Measurements from ENCODE around the gene CDH4.
A peak's percentile ranks its signal among the peaks of the same experiment; 100 is the strongest.

CDH4 gene

DNA sequence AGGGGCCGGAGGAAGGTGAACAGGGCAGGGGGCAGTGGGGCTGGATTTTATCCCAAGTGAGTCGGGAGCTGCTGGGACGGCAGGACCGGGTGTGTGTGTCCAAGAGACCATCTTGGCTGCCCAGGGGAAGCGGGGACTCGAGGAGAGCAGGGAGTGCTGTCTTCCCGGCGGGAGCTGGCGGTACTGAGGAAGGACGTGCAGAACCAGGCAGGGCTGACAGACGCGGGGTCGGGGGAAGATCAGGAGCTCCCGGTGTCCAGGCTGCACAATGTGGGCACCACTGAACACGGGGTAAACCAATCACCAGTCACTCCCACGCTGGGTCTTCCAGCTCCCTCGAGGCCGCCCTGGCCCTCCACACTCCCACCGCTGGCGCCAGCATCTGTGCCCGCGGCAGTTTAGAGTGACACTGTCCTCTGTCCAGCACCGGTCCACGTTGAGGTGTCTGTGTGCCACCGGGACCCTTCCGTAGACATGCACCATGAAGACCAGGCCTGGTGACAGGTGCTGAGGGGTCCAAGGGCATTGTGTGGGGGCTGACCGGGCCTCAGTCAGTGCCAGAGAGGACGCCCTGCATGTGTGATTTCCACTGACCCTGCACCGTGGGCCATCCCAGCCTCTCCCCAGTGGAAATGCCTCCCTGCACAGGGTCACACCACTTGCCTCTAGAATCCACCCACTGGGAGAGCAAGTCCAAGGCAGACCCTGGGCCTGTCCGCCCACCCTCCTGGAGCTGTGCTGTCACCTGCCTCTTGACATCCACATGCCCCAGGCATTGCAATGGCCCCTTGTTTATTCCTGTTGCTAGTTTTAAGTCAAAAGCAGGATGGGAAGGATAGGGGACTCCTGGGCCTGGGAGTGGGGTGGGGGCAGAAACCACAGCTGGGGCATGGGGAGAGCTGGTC is 411.7 kb downstream of the CDH4 start:
- no peak for DNase-seq

DNA sequence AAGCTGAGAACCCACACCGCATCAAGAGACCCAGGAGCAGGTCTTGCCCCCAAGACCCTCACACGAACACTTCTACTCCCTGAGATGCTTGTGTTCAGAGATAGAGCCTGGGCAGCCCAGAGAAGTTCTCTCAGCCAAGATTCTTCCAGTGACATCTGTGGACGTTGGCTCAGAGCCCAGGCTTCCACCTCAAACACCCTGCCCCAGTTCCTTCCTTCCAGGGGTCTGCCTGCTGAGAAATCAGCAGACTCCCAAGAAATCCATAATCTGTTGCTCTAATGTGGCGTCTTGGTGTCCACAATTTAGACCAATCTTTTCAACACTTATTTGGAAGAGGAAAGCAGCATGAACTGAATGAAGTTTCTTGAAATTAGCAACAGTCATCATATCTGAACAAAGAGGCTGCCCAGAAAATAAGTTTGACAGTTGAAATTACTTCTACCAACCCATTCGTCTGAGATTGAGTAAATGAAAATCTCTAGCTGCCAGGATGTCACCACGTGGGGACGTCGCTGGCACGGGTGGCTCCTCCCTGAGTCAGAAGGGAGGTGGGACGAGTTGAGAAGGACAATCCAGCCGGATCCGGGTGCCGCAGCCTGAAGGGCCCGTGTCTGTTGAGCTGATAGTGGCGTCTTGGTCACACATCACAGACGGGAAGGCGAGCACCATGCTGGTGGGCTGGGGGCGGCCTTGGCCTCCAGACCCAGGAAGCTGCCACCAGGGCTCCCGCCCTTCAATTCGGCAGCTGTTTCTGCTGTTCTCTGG is 412.7 kb downstream of the CDH4 start:
- no peak for DNase-seq

GRCh38 chr20:61665528-61666470 is 413.7 kb downstream of the CDH4 start:
- no peak for DNase-seq

GRCh38 chr20:61666471-61666832 is 414.4 kb downstream of the CDH4 start:
- DNase-seq, result no peak

- no peak for DNase-seq
Measured at GRCh38 chr20:61667056-61667792, 415.2 kb downstream of the CDH4 start.

GRCh38 chr20:61668065-61668650 is 416.1 kb downstream of the CDH4 start:
- DNase-seq, result peak; percentile 69

DNA sequence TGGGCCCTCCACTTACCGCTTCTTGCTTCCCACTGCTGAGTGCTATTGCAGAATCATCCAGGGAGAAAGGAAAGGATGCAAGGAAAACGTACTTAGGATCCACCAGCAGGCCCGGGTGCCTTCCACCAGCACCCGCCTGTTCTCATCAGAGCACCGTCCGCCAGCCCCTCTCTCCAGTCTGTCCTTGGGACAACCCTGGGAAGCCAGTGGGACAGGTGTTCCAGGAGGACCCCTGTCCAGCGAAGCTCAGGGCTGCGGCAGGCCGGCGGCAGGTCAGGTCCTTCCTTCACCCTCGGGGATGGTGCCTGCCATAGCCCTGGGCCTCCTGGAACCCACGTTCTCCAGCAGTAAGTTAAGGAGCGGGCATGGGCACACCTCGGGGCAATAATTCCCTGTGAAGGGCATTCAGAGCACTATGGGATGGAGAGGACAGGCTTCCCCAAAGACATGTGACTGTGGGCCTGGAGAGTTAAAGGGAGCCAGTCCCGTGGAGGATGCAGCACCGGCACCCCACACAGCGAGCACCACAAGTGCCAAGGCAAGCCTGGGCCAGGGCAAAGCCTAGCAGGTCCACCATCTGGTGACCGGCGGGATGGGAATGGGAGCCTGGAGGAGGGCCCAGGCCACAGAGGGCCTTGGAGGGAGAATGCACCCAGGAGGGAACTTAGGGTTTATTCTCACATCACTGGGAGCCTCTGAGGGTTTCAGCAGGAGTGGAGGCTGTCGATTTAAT is 416.9 kb downstream of the CDH4 start:
- DNase-seq, result no peak

DNA sequence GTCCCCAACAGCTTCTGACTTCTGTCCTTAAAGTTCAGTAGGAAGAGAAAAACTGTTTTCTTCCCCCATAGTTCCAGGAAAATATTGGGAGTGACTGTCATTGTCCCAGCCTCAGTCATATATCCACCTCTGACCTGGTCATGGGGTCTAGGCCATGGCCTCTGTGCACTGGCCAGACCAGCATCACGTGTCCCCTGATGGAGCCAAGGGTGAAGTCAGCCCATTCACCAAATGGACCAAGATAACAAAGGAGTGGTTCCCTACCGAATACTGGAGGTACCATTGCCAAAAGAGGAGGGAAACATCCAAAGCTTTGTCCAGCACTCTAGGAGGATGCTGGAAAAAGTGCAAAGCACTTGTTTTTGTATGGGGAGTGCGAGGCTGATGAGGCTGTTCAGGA is 418.2 kb downstream of the CDH4 start:
- no peak for DNase-seq

DNA sequence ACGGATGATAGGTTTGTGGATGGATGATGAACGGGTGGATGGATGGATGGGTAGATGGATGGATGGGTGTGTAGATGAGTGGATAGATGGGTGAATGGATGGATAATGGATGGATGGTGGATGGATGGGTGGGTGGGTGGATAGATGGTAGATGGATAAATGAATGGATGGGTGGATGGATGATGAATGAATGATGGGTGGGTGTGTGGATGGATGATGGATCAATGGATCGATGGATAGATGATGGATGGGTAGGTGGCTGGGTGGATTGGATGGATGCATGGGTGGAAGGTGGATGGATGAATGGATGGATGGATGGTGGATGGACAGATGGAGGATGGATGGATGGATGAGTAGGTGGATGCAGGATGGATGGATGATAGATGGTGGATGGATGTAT is 419.5 kb downstream of the CDH4 start:
- DNase-seq, result no peak

DNA sequence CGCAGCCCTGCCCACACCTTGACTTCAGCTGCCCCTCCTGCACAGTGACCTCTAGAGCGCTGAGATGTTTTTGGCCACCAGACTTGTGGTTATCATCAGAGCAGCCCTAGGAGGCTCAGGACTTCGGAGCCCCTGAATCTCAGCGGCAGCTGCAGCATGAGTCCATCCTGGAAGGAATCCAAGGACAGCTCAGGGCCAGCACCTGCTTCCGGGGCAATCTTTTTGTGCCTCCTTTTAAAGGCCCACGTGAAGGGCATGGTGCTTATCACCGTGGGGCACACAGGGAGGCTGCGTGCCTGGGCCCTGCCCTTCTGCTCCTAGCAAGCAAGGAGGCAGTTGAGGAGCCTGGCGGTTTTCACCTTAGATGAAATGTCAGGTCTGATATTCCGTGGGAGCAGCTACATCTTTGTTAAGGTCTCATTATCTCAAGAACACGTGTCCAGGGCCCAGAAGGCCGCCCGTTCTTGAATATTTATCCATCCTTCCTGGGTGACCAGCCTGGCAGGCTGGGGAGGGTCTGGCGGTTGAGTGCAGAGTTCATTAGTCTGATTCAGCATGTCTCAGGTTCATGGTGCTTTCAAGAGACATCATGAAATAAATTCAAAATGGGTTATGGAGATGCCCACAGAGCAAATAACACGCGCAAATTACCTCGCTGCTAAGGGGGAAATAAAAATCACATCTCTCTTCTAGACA is 421.2 kb downstream of the CDH4 start:
- DNase-seq, result peak; percentile 53

DNA sequence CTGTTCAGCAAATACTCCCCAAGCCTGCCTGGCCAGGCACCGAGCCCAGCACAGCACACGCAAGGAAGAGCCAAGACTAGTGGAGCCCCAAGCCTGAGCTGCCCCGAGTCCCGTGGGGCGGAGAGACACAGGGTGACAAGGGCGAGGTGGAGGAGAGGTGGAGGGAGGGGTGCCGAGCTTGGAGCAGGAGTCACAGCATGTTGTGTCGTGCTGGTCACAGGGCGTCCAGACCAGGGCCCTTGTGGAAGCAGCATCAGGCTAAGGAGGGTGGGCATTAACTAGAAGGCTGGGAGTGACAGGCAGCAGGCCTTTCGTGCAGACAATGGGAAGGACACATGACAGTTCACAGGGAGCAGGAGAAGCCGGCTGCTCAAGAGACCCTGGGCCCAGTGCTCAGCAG is 422.1 kb downstream of the CDH4 start:
- DNase-seq, result no peak

- DNase-seq, result peak; percentile 15
Measured at GRCh38 chr20:61674688-61675087, 422.6 kb downstream of the CDH4 start.

- DNase-seq, result no peak
Measured at GRCh38 chr20:61677928-61678327, 425.9 kb downstream of the CDH4 start.

DNA sequence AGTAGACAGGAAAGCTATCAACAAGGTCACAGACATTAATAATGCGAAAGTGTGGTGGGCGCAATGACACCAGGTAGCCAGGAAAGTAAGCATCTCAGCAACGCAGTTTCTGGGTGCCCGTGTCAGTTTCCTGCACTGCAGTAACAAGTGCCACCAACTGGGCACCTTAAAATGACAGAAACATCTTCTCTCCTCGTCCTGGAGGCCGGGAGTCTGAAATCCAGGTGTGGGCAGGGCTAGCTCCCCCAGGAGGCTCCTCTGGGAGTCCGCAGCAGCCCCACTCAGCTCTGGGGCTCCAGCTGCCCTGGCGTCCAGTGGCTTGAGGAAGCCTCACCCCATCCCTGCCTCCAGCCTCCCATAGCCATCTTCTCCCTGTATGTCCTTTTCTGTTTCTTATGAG is 426.4 kb downstream of the CDH4 start:
- DNase-seq, result no peak

- DNase-seq, result no peak
Measured at GRCh38 chr20:61679473-61679872, 427.4 kb downstream of the CDH4 start.

DNA sequence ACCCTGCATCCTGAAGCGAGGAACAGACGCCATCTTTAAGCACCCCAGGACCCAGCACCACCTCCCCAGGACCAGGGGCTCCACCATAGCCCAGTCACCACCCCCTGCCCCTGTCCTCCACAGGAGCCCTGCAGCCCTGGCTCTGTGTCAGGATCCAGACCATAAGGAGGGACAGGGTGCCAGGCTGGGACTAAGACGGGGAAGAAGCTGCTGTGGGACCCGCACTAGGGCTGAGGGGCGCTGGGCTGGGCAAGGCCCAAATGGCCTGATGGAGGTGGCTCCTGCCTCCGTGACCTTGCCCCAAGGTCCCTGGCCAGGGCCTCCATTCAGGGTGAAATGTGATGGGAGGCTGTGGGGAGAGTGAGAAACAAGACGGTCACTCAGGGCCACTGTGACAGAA is 428.0 kb downstream of the CDH4 start:
- no peak for DNase-seq

DNA sequence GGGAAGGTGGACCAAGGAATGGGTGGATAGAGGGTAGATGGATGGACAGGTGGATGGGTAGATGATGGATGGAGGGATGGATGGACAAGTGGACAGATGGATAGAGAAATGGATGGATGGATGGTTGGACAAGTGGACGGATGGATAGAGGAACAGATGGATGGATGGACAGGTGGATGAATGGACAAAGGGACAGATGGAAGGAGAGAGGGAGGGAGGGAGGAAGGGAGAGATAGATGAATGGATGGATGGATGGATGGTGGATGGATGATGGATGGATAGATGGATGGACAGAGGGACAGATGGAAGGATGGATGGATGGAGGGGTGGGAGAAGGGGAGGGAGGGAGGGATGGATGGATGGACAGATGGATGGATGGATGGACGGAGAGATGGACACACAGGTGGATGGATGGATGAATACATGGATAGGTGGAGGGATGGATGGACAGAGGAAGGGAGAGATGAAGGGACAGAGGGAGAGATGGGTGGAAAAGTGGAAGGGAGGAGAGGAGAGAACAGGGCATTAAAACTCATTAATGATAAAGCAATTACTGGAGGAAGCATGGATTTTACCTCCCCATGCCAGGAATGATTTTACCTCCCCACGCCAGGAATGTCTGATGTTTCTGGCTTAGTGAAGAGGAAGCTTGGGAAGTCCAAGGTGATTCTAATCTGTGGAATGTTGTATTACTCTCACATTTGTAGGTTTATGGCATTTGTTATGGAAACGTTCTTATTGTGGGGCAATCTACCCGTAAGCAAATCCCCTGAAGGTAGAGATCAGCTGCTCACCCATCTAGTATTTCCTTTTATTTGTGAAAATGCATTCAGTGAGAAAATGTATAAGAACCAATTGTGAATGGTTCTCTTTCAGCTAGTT is 430.3 kb downstream of the CDH4 start:
- no peak for DNase-seq

GRCh38 chr20:61682996-61683681 is 431.1 kb downstream of the CDH4 start:
- DNase-seq, result no peak

DNA sequence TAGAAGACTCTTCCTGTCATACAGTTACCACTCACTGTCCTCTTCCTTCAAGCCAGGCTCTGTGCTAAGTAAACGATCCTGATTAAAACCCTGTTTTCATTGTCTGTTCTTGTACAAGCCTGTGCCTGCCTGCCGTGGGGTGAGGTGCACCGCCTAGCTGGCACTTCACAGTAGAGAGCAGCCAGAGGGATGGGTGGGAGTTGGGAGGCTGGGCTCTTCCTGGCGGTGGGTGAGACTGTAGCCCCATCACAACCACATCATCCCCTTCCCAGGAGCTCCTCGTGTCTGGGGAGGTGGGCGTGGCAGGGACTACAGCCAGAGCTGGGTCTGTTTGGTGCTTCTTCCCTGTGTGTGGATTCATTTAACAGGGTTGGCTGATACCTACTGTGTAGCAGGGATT is 431.7 kb downstream of the CDH4 start:
- DNase-seq, result peak; percentile 80

Measured in NCI-H345 (cell line).